ENCODE measurements around the gene PNMA6E.
"Not testable (repeated sequence)": the region's sequence is repeated elsewhere in the genome, so short reads cannot be mapped to it uniquely, and the experiment has no call there.

PNMA6E gene

DNA sequence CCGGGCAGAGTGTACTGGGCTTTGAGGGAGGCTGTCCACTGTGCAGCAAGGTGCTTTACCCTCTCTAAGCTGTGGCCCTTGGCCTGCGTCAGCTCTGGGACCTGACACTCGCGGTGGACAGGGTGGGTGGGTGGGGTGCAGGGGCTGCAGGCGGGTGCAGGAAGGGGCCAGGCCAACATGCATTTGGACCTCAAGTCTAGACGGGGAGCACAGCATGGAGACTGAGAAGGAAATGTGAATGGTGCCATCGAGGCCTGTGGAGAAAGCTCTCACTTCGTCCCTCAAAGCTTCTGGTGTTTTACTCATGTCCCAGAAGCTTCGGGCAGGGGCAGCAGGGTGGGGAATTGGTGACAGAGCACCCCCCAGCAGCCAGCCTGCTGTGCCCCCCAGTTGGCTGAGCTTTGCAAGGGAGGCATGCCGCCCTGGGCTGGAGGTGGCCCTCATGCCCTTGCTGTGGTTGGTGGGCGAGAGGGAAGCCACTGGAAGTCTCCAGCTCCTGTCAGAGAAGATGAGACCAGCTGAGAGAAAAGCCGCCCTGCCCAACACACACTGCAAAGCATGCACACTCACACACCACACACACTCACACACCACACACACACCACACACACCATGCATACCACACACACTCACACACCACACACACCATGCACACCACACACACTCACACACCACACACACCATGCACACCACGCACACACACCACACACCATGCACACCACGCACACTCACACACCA is 12.3 kb downstream of the PNMA6E start:
- TF ChIP-seq POLR2AphosphoS5 (IDR thresholded peaks at IDR 0.05; ENCODE audit: low read depth, low read length) (no peak), POLR2A (IDR thresholded peaks at IDR 0.05; ENCODE audit: low read depth, low read length) (no peak), TAF1 (IDR thresholded peaks at IDR 0.05; ENCODE audit: borderline replicate concordance, low read depth, low read length) (no peak)
- FAIRE-seq: no peak
- no peak for DNase-seq (ENCODE audit: insufficient read length)

- FAIRE-seq (no peak), DNase-seq (ENCODE audit: insufficient read length) (no peak)
- TF ChIP-seq POLR2AphosphoS5 (IDR thresholded peaks at IDR 0.05; ENCODE audit: low read depth, low read length) (no peak), TAF1 (IDR thresholded peaks at IDR 0.05; ENCODE audit: borderline replicate concordance, low read depth, low read length) (no peak), POLR2A (IDR thresholded peaks at IDR 0.05; ENCODE audit: low read depth, low read length) (no peak)
These were observed 13.0 kb downstream of the PNMA6E start for GRCh38 chrX:153387987-153388721.

DNA sequence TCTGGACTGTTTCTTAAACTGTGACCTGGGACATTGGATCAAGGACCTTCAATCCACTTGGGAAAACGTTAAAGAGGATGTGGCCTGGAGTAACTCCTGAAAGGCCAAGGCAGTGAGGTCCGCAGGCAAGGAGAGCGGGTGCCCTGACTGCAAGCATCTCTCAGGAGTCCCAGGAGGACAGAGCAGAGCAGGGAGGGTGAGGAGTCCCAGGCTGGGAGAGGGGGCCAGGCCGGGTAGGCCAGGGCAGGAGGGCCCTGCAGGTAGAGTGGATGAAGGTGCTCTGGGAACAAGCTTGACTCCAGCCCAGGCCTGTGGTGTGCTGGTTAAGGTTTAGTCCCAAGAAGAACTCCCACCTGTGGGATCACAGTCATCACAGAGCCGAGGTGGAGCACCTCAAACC is 13.8 kb downstream of the PNMA6E start:
- FAIRE-seq (no peak), DNase-seq (ENCODE audit: insufficient read length) (no peak)
- TF ChIP-seq POLR2A (IDR thresholded peaks at IDR 0.05; ENCODE audit: low read depth, low read length): no peak
- TF ChIP-seq POLR2AphosphoS5 (IDR thresholded peaks at IDR 0.05; ENCODE audit: low read depth, low read length): no peak
- TF ChIP-seq TAF1 (IDR thresholded peaks at IDR 0.05; ENCODE audit: borderline replicate concordance, low read depth, low read length): no peak

GRCh38 chrX:153386097-153386496 is 15.1 kb downstream of the PNMA6E start:
- DNase-seq (ENCODE audit: insufficient read length) (no peak), FAIRE-seq (no peak)
- TF ChIP-seq POLR2AphosphoS5 (IDR thresholded peaks at IDR 0.05; ENCODE audit: low read depth, low read length) (no peak), POLR2A (IDR thresholded peaks at IDR 0.05; ENCODE audit: low read depth, low read length) (no peak), TAF1 (IDR thresholded peaks at IDR 0.05; ENCODE audit: borderline replicate concordance, low read depth, low read length) (no peak)

GRCh38 chrX:153384973-153385372 is 16.2 kb downstream of the PNMA6E start:
- not testable (repeated sequence) for FAIRE-seq; DNase-seq (ENCODE audit: insufficient read length)

- TF ChIP-seq POLR2AphosphoS5 (IDR thresholded peaks at IDR 0.05; ENCODE audit: low read depth, low read length) (no peak), TAF1 (IDR thresholded peaks at IDR 0.05; ENCODE audit: borderline replicate concordance, low read depth, low read length) (no peak), POLR2A (IDR thresholded peaks at IDR 0.05; ENCODE audit: low read depth, low read length) (no peak)
- FAIRE-seq (no peak), DNase-seq (ENCODE audit: insufficient read length) (no peak)
These were observed 16.8 kb downstream of the PNMA6E start for GRCh38 chrX:153384390-153384789.

DNA sequence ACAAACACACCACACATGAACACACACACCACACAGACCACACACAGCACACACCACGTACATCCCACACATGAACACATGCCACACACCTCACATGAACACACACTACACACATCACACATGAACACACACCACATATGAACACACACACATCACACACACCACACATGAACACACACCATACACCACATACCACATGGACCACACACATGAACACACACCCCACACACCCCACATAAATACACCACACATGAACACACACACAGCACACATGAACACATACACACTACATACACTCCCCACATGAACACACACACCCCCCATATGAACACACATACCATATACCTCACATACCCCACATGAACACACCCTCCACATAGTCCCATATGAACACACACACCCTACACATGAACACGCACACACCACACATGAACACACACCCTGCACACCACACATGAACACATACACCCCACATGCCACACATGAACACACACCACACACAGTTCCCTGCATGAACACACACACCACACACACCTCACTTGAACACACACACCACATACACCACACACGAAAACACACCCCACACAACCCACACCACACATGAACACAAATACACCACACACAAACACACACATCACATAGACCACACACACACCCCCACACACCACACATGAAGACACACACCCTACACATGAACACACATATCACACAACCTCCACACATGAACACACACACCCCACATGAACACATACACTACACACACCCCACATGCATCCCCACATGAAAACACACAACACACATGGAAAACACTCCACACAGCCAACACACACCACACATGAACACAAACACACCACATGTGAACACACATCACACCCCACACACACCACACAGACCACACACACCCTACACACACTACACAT is 18.3 kb downstream of the PNMA6E start:
- TF ChIP-seq POLR2A (IDR thresholded peaks at IDR 0.05; ENCODE audit: low read depth, low read length) (no peak), POLR2AphosphoS5 (IDR thresholded peaks at IDR 0.05; ENCODE audit: low read depth, low read length) (no peak), TAF1 (IDR thresholded peaks at IDR 0.05; ENCODE audit: borderline replicate concordance, low read depth, low read length) (no peak)
- DNase-seq (ENCODE audit: insufficient read length): no peak
- peak; percentile 90 for FAIRE-seq

- no peak for FAIRE-seq
- TF ChIP-seq POLR2AphosphoS5 (IDR thresholded peaks at IDR 0.05; ENCODE audit: low read depth, low read length) (no peak), POLR2A (IDR thresholded peaks at IDR 0.05; ENCODE audit: low read depth, low read length) (no peak), TAF1 (IDR thresholded peaks at IDR 0.05; ENCODE audit: borderline replicate concordance, low read depth, low read length) (no peak)
- no peak for DNase-seq (ENCODE audit: insufficient read length)
These were observed 19.2 kb downstream of the PNMA6E start for GRCh38 chrX:153381684-153382532.

GRCh38 chrX:153380691-153381090 is 20.5 kb downstream of the PNMA6E start:
- DNase-seq (ENCODE audit: insufficient read length) (no peak), FAIRE-seq (no peak)
- no peak for TF ChIP-seq POLR2AphosphoS5 (IDR thresholded peaks at IDR 0.05; ENCODE audit: low read depth, low read length)
- TF ChIP-seq TAF1 (IDR thresholded peaks at IDR 0.05; ENCODE audit: borderline replicate concordance, low read depth, low read length): no peak
- TF ChIP-seq POLR2A (IDR thresholded peaks at IDR 0.05; ENCODE audit: low read depth, low read length): no peak

GRCh38 chrX:153379971-153380581 is 21.1 kb downstream of the PNMA6E start:
- no peak for FAIRE-seq
- no peak for DNase-seq (ENCODE audit: insufficient read length)
- TF ChIP-seq POLR2A (IDR thresholded peaks at IDR 0.05; ENCODE audit: low read depth, low read length) (no peak), TAF1 (IDR thresholded peaks at IDR 0.05; ENCODE audit: borderline replicate concordance, low read depth, low read length) (no peak), POLR2AphosphoS5 (IDR thresholded peaks at IDR 0.05; ENCODE audit: low read depth, low read length) (no peak)
